Gastroesophageal sphincter (tissue), 4 donors: ENCODE results near the gene ZNF578. TPM values are rescaled to one million over a fixed set of nuclear protein-coding genes. Genes with fewer than 3 reads are reported as not detected.

ENCODE experiments used
- ATAC-seq: fragments of 150-250 bp; one replicate; pipeline ENCODE4 v1.9.1; 2016; ENCODE audit warnings: mild to moderate bottlenecking, moderate library complexity
- H3K27ac ChIP-seq, 4 donors: fragments of 200-600 bp; sonication (generic) in 3 of 4; 1 replicate in 3 of 4; 2 replicates in 1 of 4; pipeline ENCODE4 v1.5.1; 2016 to 2019
- H3K27me3 ChIP-seq: fragments of 200-600 bp; sonication (generic); one replicate; pipeline ENCODE4 v1.5.1; 2019
- H3K36me3 ChIP-seq, 2 donors: fragments of 200-600 bp; sonication (generic); one replicate each; pipeline ENCODE4 v1.5.1; 2019; ENCODE audit warnings: control low read depth in 1 of 2
- H3K4me1 ChIP-seq, 3 donors: fragments of 200-600 bp; sonication (generic); 1 replicate in 2 of 3; 2 replicates in 1 of 3; pipeline ENCODE4 v1.5.1; 2016 to 2019; ENCODE audit warnings: control low read depth in 2 of 3
- H3K4me3 ChIP-seq, 2 donors: fragments of 200-600 bp; sonication (generic); one replicate each; pipeline ENCODE4 v1.5.1; 2019; ENCODE audit warnings: mild to moderate bottlenecking in 1 of 2, moderate library complexity in 1 of 2
- H3K9me3 ChIP-seq, 3 donors: fragments of 200-600 bp; sonication (generic); one replicate each; pipeline ENCODE4 v1.5.1; 2017 to 2019; ENCODE audit warnings: control low read depth in 2 of 3
- CTCF ChIP-seq, 4 experiments: fragments of 200-600 bp in 2 of 4; fragments of 450-650 bp in 2 of 4; sonication (generic) in 1 of 4; IDR thresholded peaks; one replicate each; pipeline ENCODE4 v1.5.1; 2017 to 2019; ENCODE audit warnings: antibody characterized with exemption in 4 of 4, mild to moderate bottlenecking in 2 of 4, moderate library complexity in 2 of 4
- EP300 ChIP-seq: sonication (generic); formaldehyde crosslinking; IDR thresholded peaks from one replicate; pipeline ENCODE4 v1.6.1; 2017; ENCODE audit warnings: antibody characterized with exemption, mild to moderate bottlenecking
- POLR2A ChIP-seq, 2 donors: fragments of 450-650 bp; IDR thresholded peaks; one replicate each; pipeline ENCODE4 v1.6.1; 2017; ENCODE audit warnings: antibody characterized with exemption in 2 of 2, mild to moderate bottlenecking in 2 of 2, moderate library complexity in 1 of 2
- POLR2AphosphoS5 ChIP-seq: sonication (generic); formaldehyde crosslinking; IDR thresholded peaks from one replicate; pipeline ENCODE4 v1.6.1; 2017; ENCODE audit warnings: antibody characterized with exemption
- WGBS, 2 donors: methylation state at CpG; one replicate each; pipeline ENCODE4 v1.1.5; 2018; ENCODE audit warnings: low coverage in 1 of 2; 5-methylcytosine and 5-hydroxymethylcytosine counted together
- total RNA-seq, 4 donors: library from RNA; depleted of rRNA; stranded (reverse); fragments of >200 nt; gene quantifications; one replicate each; pipeline ENCODE4 v1.1.0, GENCODE V29; 2016

ZNF578 gene
- total RNA-seq: 1 to 10 TPM; 1.1 to 4.2 (median 2.0) TPM

- peaks cover 0 to 90% (median 3%) of the 10 kb centered on the region in 3 donors for H3K9me3 ChIP-seq
- ATAC-seq: peak; percentile 79
Observed at GRCh38 chr19:52453324-52454094, at the start of gene ZNF578. Gene ZNF578, plus strand, starts transcription at chr19:52453553. Its CDS starts 48,293 bp downstream, at chr19:52501846.

GRCh38 chr19:52410276-52410675, 43.1 kb upstream of the ZNF578 start:
- Histone ChIP-seq H3K9me3 (peaks cover 2 to 100% (median 4%) of the 10 kb centered on the region in 3 donors), H3K27ac (no peak overlapping the region), H3K27me3 (no peaks in the 10 kb centered on the region), H3K4me3 (no peak overlapping the region), H3K4me1 (no peaks in the 10 kb centered on the region), H3K36me3 (peaks cover 12 to 100% of the 10 kb centered on the region in 2 donors)
- WGBS, 2 donors: 93 to 94% methylated on average over 3 to 5 of the region's 6 CpGs
- no peak for ATAC-seq
- no peak for TF ChIP-seq EP300
- no peak for TF ChIP-seq CTCF (IDR thresholded peaks at IDR 0.05)
- TF ChIP-seq POLR2A (IDR thresholded peaks at IDR 0.05): no peak
- no peak for TF ChIP-seq POLR2AphosphoS5

More at GRCh38 chr19:52453324-52454094, at the start of gene ZNF578:
- Histone ChIP-seq H3K27ac (peak within 1 kb of the TSS in 3 of 4 donors; percentile 8 to 42 (median 17)), H3K4me1 (peaks cover 0 to 9% (median 0%) of the 10 kb centered on the region in 3 donors), H3K36me3 (peaks cover 0 to 39% of the 10 kb centered on the region in 2 donors), H3K27me3 (peaks cover 7% of the 10 kb centered on the region), H3K4me3 (peak within 1 kb of the TSS; percentile 42 to 66)
- peak; percentile 63 for TF ChIP-seq POLR2AphosphoS5
- no peak for TF ChIP-seq CTCF (IDR thresholded peaks at IDR 0.05)
- WGBS, 2 donors: 2% methylated on average over 17 to 29 of the region's 48 CpGs

- Histone ChIP-seq H3K27me3 (no peaks in the 10 kb centered on the region), H3K4me3 (no peak overlapping the region), H3K4me1 (no peaks in the 10 kb centered on the region), H3K27ac (no peak overlapping the region), H3K9me3 (peaks cover 4 to 100% (median 15%) of the 10 kb centered on the region in 3 donors), H3K36me3 (peaks cover 2 to 51% of the 10 kb centered on the region in 2 donors)
- ATAC-seq: no peak
- TF ChIP-seq POLR2A (IDR thresholded peaks at IDR 0.05) (no peak), POLR2AphosphoS5 (no peak), EP300 (no peak), CTCF (IDR thresholded peaks at IDR 0.05) (no peak)
- 95 to 99% methylated on average over 5 of the region's 5 CpGs for WGBS, 2 donors
Observed at GRCh38 chr19:52415711-52416110, 37.6 kb upstream of the ZNF578 start.

GRCh38 chr19:52428937-52429336, 24.4 kb upstream of the ZNF578 start, which contains the start of gene ZNF534:
Gene ZNF534, plus strand, starts transcription at chr19:52429148. Its CDS starts 2,327 bp downstream, at chr19:52431475.
- no peak for ATAC-seq
- H3K27ac ChIP-seq: no peak within 1 kb of the TSS
- H3K36me3 ChIP-seq: peaks cover 0 to 22% of the 10 kb centered on the region in 2 donors
- no peaks in the 10 kb centered on the region for H3K27me3 ChIP-seq
- TF ChIP-seq POLR2AphosphoS5: no peak
- H3K4me3 ChIP-seq: no peak within 1 kb of the TSS
- 80% methylated on average over 2 of the region's 27 CpGs; no CpG with 5 or more reads in 1 of the 2 donors for WGBS, 2 donors
- H3K9me3 ChIP-seq: peaks cover 0 to 88% (median 3%) of the 10 kb centered on the region in 3 donors
- no peaks in the 10 kb centered on the region for H3K4me1 ChIP-seq

- peaks cover 0 to 13% of the 10 kb centered on the region in 2 donors for H3K36me3 ChIP-seq
- H3K4me1 ChIP-seq: no peaks in the 10 kb centered on the region
- no peak for ATAC-seq
- TF ChIP-seq EP300 (no peak), POLR2AphosphoS5 (no peak), POLR2A (IDR thresholded peaks at IDR 0.05) (no peak)
- no peak overlapping the region for H3K27ac ChIP-seq
- peaks cover 0 to 87% (median 0%) of the 10 kb centered on the region in 3 donors for H3K9me3 ChIP-seq
- 77 to 81% methylated on average over 3 of the region's 3 CpGs for WGBS, 2 donors
- no peaks in the 10 kb centered on the region for H3K27me3 ChIP-seq
- no peak overlapping the region for H3K4me3 ChIP-seq
Observed at GRCh38 chr19:52442179-52442578, 11.2 kb upstream of the ZNF578 start.
